Measurements from ENCODE around the gene ZBTB32.

The ZBTB32 gene

GRCh38 chr19:35739275-35740107 lies 35.1 kb downstream of the ZBTB32 start:
- DNase-seq = no peak

GRCh38 chr19:35740108-35740422 lies 35.7 kb downstream of the ZBTB32 start:
- no peak for DNase-seq

- peak; percentile 94 for DNase-seq
Measured at GRCh38 chr19:35740423-35741202, 36.3 kb downstream of the ZBTB32 start.

- DNase-seq = no peak
Measured at GRCh38 chr19:35741203-35741515, 36.8 kb downstream of the ZBTB32 start.

GRCh38 chr19:35742121-35742724 lies 37.9 kb downstream of the ZBTB32 start, which contains the start of gene IGFLR1:
Gene IGFLR1, minus strand, starts transcription at chr19:35742452. Its CDS starts 1,272 bp downstream, at chr19:35741180.
- DNase-seq = peak; percentile 50

- no peak for DNase-seq
Measured at GRCh38 chr19:35743640-35744429, 39.5 kb downstream of the ZBTB32 start.

- DNase-seq = peak; percentile 90
Measured at GRCh38 chr19:35744430-35745327, 40.3 kb downstream of the ZBTB32 start.

- DNase-seq = peak; percentile 92
Measured at GRCh38 chr19:35745328-35746086, 41.1 kb downstream of the ZBTB32 start, which contains the start of the genes PSENEN and U2AF1L4. Gene PSENEN, plus strand, starts transcription at chr19:35745651. Its CDS starts 280 bp downstream, at chr19:35745931. Gene U2AF1L4, minus strand, starts transcription at chr19:35745418. Its CDS starts 27 bp downstream, at chr19:35745391.

GRCh38 chr19:35746087-35746462 lies 41.7 kb downstream of the ZBTB32 start:
- DNase-seq = no peak

GRCh38 chr19:35746531-35746930 lies 42.2 kb downstream of the ZBTB32 start:
- DNase-seq = no peak

- peak; percentile 97 for DNase-seq
Measured at GRCh38 chr19:35748106-35749020, 44.0 kb downstream of the ZBTB32 start, which contains the start of gene LIN37. Gene LIN37, plus strand, starts transcription at chr19:35748576. Its CDS starts 149 bp downstream, at chr19:35748725.

GRCh38 chr19:35750167-35750566 lies 45.8 kb downstream of the ZBTB32 start:
- no peak for DNase-seq

GRCh38 chr19:35751839-35752745 lies 47.7 kb downstream of the ZBTB32 start:
- DNase-seq = no peak

- DNase-seq = no peak
Measured at GRCh38 chr19:35752746-35753350, 48.5 kb downstream of the ZBTB32 start.

GRCh38 chr19:35753634-35754369 lies 49.4 kb downstream of the ZBTB32 start:
- no peak for DNase-seq

- DNase-seq = no peak
Measured at GRCh38 chr19:35754370-35755130, 50.2 kb downstream of the ZBTB32 start.

GRCh38 chr19:35755131-35755549 lies 50.8 kb downstream of the ZBTB32 start:
- no peak for DNase-seq

Measured in activated CD4-positive, alpha-beta T cell treated with anti-CD3 and anti-CD28 coated beads, Interleukin-2, amount 50 U/mL, for 1 hour (primary cell).